GM19240 (cell line): ENCODE results near the gene EIF4EBP3.

Experiments
- DNase-seq: peaks from one replicate; pipeline ENCODE4 v3.0.0; 2011; ENCODE audit warnings: low spot score; ENCODE audit not compliant: insufficient read length

The EIF4EBP3 gene

DNA sequence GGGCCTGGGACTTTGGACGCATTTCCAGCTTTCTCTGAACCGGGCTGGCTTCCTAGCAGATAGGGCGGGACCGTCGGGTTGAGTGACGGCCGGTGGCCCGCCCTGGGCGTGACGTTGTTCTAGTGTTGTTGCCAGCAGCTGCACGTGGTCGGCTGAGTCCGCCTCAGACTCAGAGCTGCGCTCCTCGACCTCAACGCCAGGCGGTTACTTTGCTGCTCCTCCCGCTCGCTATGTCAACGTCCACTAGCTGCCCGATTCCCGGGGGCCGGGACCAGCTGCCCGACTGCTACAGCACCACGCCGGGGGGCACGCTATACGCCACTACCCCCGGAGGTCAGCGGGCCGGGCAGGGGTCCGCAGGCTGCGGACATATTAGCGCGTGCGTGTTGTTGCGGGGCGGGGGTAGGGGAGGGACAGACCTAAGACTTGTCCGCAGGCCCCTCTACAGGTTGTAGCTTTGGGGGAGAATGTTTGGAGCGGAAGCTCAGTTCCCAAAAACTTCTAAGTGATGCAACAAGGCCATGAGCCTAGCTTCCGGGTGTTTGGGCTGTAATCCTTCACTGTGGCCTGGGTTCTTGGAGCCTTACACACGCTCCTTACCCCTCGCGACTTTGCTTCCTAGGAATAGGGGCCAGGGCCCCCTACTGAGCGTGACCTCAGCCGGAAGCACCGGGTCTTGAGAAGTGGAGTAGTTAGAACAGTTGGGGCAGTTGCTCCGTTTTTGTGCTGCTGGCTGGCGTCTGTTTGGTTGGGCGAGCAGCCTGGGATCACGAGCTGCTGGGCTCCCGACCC, at the start of gene EIF4EBP3:
TSS of gene EIF4EBP3 (plus strand) at position 155 of the 792 bp plus-strand sequence. CDS start at position 231, 76 bp downstream.
- peak; percentile 51 for DNase-seq

GRCh38 chr5:140497897-140498296, 49.6 kb upstream of the EIF4EBP3 start:
- DNase-seq: no peak

DNA sequence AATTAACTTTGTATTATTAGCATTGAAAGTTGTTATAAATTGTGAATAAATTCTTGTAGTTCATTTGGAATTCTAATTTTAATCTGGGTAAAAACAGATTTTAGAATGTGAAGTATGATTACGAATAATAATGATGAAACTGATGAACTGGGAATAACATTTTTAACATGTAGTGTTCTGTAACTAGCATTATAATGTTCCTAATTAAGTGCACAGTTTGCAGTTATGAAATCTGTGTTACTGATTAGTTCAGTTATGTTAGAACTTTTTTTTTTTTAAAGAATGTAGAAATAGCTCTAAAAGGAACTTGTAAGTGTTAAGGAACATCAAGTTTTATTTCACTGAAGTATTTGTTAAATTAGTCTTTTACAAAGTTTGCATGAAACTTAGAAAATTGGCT, 48.9 kb upstream of the EIF4EBP3 start:
- DNase-seq: no peak

DNA sequence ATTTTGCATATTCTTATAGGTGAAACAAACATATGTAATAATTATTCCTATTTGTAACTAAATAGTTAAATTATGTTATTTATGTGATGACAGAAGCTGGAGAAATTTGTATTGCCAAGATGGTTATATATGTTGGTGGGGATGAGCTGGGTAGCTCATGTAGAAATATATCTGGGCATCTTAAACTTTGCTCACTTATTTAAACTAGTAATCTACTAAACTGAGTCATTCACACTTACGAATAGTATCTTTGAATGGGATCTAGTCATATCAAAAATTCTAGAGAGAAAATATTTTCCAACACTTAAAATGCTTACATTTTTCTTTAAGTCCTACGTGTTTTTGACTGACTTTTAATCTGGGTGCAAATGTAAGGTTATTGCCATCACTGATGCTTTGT, 44.6 kb upstream of the EIF4EBP3 start:
- no peak for DNase-seq

GRCh38 chr5:140509898-140510297, 37.6 kb upstream of the EIF4EBP3 start:
- DNase-seq: no peak

- no peak for DNase-seq
Observed at GRCh38 chr5:140513124-140513523, 34.3 kb upstream of the EIF4EBP3 start.

DNA sequence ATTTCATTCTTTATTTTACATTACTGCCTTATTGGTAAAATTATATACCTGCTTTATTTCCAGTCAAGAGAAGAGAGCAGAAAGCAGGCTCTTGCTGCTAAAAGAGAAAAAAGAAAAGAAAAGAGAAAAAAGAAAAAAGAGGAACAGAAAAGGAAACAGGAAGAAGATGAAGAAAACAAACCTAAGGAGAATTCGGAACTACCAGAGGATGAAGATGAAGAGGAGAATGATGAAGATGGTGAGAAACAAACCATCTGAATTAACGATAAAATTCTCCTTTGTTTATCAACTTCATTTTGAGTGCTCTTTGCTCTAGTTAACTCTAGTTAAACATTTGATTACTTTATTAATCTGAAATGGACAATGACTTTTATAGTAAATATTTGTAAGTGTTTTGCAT, 23.5 kb upstream of the EIF4EBP3 start:
- no peak for DNase-seq

DNA sequence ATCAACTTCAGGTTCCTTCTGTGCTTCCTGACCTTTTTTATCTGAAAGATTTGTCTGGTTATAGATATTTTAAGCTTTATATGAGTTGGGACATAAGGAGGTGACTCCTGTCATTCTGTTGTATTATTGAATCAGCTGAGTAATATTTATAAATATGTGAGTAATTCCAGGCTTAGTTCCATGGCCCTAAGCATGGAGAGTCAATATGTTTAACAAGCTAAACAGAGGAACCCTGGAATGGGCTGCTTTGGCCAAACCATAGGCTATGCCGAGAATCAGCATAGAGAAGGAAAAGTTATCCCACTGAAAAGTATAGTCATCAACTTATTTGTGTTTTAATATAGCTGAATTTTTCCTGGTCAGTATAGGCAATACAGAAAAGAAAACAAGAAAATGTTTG, 7.2 kb upstream of the EIF4EBP3 start:
- no peak for DNase-seq

DNA sequence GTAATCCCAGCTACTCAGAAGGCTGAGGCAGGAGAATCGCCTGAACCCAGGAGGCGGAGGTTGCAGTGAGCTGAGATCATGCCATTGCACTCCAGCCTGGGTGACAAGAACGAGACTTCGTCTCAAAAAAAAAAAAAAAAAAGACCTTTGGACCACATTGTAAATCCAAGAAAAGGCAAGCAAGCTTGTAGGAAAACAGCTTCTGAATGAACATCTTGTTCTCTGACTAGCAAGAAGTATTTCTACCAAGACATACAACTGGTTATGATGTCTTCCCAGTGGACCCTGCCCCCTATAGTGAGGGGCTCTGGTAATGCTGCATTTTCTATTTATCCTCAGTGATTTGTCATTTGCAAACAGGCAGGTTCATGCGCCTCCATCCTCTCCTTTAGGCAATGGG, 4.5 kb upstream of the EIF4EBP3 start:
- no peak for DNase-seq

GRCh38 chr5:140544986-140545385, 2.5 kb upstream of the EIF4EBP3 start:
- DNase-seq: no peak

- no peak for DNase-seq
Observed at GRCh38 chr5:140545606-140546005, 1.9 kb upstream of the EIF4EBP3 start.

DNA sequence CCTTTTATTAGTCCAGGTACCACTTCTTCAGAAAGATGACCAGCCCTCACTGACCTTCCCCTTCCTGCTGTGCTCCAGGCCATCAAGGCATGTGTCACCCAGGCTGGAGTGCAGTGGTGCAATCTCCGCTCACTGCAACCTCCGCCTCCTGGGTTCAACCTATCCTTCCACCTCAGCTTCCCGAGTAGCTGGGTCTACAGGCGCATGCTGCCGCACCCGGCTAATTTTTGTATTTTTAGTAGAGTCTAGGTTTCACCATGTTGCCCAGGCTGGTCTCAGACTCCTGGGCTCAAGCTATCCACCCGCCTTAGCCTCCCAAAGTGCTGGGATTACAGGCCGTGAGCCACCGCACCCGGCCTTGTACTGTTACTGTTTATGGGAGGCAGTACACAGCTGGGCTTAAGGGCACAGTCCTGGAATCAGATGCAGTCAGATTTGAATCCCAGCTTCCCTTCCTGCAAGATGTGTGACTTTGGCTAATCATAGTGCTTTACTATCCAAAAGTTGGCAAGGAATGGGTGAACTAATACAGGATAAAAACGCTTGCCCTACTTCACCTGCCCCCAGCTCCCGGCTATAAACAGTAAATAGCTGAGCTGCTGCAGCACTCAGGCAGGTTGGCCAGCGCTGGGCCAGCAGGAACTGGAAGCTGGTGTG, 483 bp upstream of the EIF4EBP3 start:
- DNase-seq: no peak

- DNase-seq: no peak
Observed at GRCh38 chr5:140548300-140548688, 832 bp downstream of the EIF4EBP3 start.

GRCh38 chr5:140548791-140549190, 1.3 kb downstream of the EIF4EBP3 start:
- DNase-seq: no peak

- no peak for DNase-seq
Observed at GRCh38 chr5:140549237-140550144, 2.0 kb downstream of the EIF4EBP3 start.

DNA sequence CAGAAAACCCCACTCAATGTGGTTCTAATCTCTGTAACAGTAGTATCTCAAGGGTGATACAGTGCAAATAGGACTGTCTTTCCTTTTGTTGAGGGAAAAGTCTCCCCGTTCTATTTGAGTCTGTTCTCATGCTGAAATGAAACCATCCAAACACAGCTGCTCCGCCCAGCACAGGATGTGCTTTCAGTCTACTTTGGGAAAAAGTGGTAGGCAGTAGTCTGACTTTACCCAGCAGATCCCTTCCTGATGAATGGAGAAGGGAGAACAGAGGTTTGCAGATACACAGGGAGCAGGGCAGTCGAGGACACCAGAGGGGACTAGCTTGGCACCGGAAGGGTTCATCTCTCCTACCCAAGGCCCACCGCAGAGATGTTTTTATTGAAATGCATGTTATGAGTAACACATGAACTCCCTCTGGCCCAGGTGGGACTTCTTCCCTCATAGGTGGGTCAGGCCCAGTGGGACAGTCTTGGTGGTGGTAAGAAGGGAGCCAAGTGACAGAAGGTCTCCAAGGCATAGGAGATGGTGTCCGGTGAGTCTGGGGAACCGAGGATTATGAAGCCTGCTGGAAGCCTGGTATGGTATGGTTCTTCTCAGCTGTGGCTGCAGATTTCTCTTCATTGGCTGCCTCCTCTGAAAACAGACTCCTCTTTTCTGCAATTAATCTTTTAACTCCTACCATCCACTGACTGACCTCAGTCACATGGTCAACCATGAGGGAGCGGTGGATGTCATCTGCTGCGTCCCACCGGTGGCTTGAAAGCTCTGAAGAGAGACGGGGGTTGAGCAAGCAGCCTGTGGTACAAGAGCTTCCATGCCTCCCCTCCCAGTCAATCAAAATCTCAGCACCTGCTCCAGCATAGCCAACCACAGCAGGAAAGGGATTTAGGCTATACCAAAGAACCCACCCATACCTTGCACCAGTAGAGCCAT, 3.0 kb downstream of the EIF4EBP3 start:
- DNase-seq: no peak

- DNase-seq: no peak
Observed at GRCh38 chr5:140551872-140552271, 4.4 kb downstream of the EIF4EBP3 start.

DNA sequence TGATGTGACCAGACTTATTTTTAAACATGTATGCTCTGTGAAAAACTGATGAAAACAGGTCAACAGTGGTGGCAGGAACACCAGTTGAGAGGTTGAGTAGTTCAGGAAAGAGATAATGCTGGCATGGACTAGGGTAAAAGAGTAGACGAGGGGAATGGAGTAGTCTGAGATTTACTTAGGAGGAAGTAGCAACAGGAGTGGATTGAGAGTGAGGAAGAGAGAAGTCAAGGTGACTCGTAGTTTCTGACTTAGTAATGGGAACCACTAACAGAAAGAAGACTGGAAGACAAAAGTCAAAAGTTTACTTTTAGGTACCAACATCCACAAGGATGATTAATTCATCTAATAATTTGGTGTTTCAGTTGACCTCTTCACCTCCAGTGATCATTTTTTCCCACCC, 6.2 kb downstream of the EIF4EBP3 start:
- DNase-seq: no peak

GRCh38 chr5:140554454-140554853, 7.0 kb downstream of the EIF4EBP3 start:
- no peak for DNase-seq

DNA sequence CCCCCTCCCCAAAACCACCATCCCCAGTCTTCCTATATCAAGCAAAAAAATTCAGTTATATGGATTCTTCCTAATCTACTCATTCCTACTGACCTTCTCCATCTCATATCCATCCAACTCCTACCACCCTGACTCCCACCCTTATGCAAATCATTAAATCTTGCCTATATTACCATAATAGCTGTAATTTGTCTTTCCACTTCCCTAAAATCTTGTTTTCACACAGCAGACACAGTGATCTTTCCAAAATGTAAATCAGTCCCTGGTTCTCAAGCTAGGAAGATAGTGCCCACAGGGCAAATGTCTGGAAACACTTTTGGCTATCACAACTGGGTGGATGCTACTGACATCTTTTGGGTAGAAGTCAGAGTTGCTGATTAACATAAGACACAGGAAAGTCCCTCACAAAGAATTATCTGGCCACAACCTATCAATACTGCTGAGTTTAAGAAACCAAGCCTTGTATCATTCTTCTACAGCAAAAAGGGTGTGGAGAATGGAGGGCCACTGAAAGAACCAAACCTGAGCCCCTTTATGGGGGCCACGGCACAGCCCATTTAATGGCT, 8.4 kb downstream of the EIF4EBP3 start:
- DNase-seq: no peak

GRCh38 chr5:140556438-140556837, 9.0 kb downstream of the EIF4EBP3 start:
- DNase-seq: no peak
